ENCODE measurements around the gene C3orf52.

DNA sequence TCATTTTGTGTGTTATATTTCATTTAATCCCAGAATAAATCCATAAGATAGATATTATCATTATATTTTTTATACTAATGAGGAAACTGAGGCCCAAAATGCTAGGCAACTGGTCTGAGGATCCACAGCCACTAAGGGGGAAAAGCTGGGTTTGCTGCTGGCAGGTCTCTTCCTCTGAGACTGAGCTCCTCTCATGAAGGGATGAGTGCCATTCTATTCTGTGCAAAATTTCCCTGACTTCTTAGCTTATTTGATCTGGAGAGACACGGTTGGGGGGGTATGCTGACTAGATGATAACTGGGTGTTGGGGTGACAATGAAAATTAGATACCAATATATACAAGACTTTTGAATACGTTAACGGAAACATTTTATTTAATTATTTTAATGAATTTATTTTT is 44.9 kb downstream of the C3orf52 start:
- TF ChIP-seq, protein P1, sequence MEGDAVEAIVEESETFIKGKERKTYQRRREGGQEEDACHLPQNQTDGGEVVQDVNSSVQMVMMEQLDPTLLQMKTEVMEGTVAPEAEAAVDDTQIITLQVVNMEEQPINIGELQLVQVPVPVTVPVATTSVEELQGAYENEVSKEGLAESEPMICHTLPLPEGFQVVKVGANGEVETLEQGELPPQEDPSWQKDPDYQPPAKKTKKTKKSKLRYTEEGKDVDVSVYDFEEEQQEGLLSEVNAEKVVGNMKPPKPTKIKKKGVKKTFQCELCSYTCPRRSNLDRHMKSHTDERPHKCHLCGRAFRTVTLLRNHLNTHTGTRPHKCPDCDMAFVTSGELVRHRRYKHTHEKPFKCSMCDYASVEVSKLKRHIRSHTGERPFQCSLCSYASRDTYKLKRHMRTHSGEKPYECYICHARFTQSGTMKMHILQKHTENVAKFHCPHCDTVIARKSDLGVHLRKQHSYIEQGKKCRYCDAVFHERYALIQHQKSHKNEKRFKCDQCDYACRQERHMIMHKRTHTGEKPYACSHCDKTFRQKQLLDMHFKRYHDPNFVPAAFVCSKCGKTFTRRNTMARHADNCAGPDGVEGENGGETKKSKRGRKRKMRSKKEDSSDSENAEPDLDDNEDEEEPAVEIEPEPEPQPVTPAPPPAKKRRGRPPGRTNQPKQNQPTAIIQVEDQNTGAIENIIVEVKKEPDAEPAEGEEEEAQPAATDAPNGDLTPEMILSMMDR (IDR thresholded peaks at IDR 0.05), result no peak
- no peak for TF ChIP-seq POLR2AphosphoS5 (IDR thresholded peaks at IDR 0.05)

Measured in upper lobe of left lung (tissue), 4 donors.